Mammary epithelial cell (primary cell): ENCODE data around the gene DNAJA1.

ENCODE experiments used
- EZH2 ChIP-seq: IDR thresholded peaks from 2 replicates; pipeline ENCODE4 v1.6.1; 2012; ENCODE audit warnings: low read length, inconsistent platforms, borderline replicate concordance
- TF ChIP-seq, protein P1 (sequence below), 2 donors: IDR thresholded peaks in 1 of 2; conservative IDR thresholded peaks in 1 of 2; 2 replicates each; pipeline ENCODE4 v1.5.1; 2011 to 2012; ENCODE audit warnings: inconsistent platforms in 2 of 2, low read length in 2 of 2, mild to moderate bottlenecking in 2 of 2, control low read depth in 1 of 2, low read depth in 1 of 2; ENCODE audit not compliant: insufficient read depth in 1 of 2; ENCODE audit errors: extremely low read depth in 1 of 2

DNA sequence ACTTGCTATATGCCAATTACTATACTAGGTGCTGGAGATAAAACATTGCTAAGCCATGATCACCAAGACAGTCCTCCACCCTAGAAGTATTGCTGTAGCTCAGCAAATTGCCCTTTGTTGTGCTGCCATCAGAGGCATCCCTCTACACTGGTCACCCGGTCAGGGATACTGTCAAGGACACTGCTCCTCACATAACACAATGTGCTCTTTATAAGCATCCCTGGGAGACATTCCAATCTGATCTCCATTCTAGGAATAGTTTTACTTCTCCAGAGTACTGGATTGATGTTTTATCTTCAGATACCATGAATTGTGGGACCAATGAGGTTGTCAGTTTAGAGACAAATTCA, 10.4 kb upstream of the DNAJA1 start:
- TF ChIP-seq, protein P1, sequence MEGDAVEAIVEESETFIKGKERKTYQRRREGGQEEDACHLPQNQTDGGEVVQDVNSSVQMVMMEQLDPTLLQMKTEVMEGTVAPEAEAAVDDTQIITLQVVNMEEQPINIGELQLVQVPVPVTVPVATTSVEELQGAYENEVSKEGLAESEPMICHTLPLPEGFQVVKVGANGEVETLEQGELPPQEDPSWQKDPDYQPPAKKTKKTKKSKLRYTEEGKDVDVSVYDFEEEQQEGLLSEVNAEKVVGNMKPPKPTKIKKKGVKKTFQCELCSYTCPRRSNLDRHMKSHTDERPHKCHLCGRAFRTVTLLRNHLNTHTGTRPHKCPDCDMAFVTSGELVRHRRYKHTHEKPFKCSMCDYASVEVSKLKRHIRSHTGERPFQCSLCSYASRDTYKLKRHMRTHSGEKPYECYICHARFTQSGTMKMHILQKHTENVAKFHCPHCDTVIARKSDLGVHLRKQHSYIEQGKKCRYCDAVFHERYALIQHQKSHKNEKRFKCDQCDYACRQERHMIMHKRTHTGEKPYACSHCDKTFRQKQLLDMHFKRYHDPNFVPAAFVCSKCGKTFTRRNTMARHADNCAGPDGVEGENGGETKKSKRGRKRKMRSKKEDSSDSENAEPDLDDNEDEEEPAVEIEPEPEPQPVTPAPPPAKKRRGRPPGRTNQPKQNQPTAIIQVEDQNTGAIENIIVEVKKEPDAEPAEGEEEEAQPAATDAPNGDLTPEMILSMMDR (conservative IDR thresholded peaks at IDR 0.05 in 1 of 2, IDR thresholded peaks at IDR 0.05 in 1 of 2; ENCODE audit: extremely low read depth in 1 of 2, insufficient read depth in 1 of 2, low read depth in 1 of 2, low read length in 2 of 2) = no peak
- no peak for TF ChIP-seq EZH2
